ENCODE measurements around the gene ANKLE2. TPM values are rescaled to one million over a fixed set of nuclear protein-coding genes. Genes with fewer than 3 reads are reported as not detected.

The ANKLE2 gene
- total and polyA plus RNA-seq, 2 of the 13 experiments (the other 11 are each of a cell fraction or from before 2014, with no cell fraction given): 35.3 to 37.1 TPM

DNA sequence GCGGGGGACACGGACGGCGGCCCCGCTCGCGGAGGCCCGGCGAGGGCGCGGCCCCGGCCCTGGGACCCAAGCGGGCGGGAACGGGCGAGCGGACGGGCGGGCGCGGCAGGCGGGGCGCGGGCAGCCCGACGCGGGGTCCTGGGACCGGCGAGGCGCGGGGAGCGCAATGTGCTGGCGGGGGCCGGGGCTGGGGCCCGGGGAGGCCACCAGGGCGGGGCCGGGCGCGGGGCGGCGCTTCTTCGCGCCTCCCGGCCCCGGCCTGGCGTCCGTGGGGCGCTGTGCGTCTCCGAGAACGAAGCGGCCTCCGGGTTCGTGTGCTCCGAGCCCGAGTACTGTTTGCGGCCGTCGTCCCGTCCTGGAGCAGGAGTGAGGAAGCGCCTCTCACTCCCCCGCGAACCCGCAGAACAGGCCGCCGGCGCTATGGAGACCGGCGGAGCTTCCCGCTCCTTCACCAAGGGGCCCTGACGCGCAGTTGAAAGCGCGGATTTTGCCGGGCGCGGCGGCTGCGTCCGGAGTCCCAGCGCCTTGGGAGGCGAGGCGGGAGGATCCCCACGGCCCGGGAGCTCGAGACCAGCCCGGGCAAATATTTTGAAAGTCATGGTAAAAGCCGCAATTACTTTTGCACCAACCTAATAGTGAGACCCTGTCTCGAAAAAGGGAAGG lies 420 bp upstream of the ANKLE2 start (continued):
- TF ChIP-seq, protein P1, sequence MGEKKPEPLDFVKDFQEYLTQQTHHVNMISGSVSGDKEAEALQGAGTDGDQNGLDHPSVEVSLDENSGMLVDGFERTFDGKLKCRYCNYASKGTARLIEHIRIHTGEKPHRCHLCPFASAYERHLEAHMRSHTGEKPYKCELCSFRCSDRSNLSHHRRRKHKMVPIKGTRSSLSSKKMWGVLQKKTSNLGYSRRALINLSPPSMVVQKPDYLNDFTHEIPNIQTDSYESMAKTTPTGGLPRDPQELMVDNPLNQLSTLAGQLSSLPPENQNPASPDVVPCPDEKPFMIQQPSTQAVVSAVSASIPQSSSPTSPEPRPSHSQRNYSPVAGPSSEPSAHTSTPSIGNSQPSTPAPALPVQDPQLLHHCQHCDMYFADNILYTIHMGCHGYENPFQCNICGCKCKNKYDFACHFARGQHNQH (CRISPR knock-in tag; IDR thresholded peaks at IDR 0.05): peak; percentile 63; the same call in 1 of the 2 replicates
- TF ChIP-seq, protein P2, sequence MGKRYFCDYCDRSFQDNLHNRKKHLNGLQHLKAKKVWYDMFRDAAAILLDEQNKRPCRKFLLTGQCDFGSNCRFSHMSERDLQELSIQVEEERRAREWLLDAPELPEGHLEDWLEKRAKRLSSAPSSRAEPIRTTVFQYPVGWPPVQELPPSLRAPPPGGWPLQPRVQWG (CRISPR knock-in tag; IDR thresholded peaks at IDR 0.05; ENCODE audit: borderline replicate concordance, low read depth): no peak
- TF ChIP-seq ZNF337 (CRISPR knock-in tag; IDR thresholded peaks at IDR 0.05; ENCODE audit: borderline replicate concordance, low read depth) (0 out of 2 replicates have a peak, but pooled peaks have one; percentile 33), ZNF607 (CRISPR knock-in tag; IDR thresholded peaks at IDR 0.05; ENCODE audit: borderline replicate concordance) (peak; percentile 70), KMT2A (CRISPR knock-in tag; IDR thresholded peaks at IDR 0.05) (peak; percentile 84), ZNF816 (CRISPR knock-in tag; IDR thresholded peaks at IDR 0.05; ENCODE audit: borderline replicate concordance) (0 out of 2 replicates have a peak, but pooled peaks have one; percentile 33), ZNF274 (CRISPR knock-in tag; IDR thresholded peaks at IDR 0.05) (peak; percentile 89), ZNF501 (CRISPR knock-in tag; IDR thresholded peaks at IDR 0.05) (peak; percentile 38; the same call in 1 of the 2 replicates), GMEB1 (CRISPR knock-in tag; IDR thresholded peaks at IDR 0.05; ENCODE audit: borderline replicate concordance) (peak; percentile 77), ZFP90 (CRISPR knock-in tag; IDR thresholded peaks at IDR 0.05; ENCODE audit: borderline replicate concordance) (no peak), ZKSCAN8 (CRISPR knock-in tag; IDR thresholded peaks at IDR 0.05; ENCODE audit: borderline replicate concordance) (0 out of 2 replicates have a peak, but pooled peaks have one; percentile 36), GPN1 (CRISPR knock-in tag; IDR thresholded peaks at IDR 0.05; ENCODE audit: borderline replicate concordance) (peak; percentile 71; the same call in 1 of the 2 replicates), ARHGAP35 (CRISPR knock-in tag; IDR thresholded peaks at IDR 0.05; ENCODE audit: borderline replicate concordance) (0 out of 2 replicates have a peak, but pooled peaks have one; percentile 38), IRF2 (CRISPR knock-in tag; IDR thresholded peaks at IDR 0.05) (peak; percentile 35; the same call in 1 of the 2 replicates), ZNF329 (CRISPR knock-in tag; IDR thresholded peaks at IDR 0.05; ENCODE audit: low read depth) (0 out of 2 replicates have a peak, but pooled peaks have one; percentile 46)
- TF ChIP-seq, protein P3, sequence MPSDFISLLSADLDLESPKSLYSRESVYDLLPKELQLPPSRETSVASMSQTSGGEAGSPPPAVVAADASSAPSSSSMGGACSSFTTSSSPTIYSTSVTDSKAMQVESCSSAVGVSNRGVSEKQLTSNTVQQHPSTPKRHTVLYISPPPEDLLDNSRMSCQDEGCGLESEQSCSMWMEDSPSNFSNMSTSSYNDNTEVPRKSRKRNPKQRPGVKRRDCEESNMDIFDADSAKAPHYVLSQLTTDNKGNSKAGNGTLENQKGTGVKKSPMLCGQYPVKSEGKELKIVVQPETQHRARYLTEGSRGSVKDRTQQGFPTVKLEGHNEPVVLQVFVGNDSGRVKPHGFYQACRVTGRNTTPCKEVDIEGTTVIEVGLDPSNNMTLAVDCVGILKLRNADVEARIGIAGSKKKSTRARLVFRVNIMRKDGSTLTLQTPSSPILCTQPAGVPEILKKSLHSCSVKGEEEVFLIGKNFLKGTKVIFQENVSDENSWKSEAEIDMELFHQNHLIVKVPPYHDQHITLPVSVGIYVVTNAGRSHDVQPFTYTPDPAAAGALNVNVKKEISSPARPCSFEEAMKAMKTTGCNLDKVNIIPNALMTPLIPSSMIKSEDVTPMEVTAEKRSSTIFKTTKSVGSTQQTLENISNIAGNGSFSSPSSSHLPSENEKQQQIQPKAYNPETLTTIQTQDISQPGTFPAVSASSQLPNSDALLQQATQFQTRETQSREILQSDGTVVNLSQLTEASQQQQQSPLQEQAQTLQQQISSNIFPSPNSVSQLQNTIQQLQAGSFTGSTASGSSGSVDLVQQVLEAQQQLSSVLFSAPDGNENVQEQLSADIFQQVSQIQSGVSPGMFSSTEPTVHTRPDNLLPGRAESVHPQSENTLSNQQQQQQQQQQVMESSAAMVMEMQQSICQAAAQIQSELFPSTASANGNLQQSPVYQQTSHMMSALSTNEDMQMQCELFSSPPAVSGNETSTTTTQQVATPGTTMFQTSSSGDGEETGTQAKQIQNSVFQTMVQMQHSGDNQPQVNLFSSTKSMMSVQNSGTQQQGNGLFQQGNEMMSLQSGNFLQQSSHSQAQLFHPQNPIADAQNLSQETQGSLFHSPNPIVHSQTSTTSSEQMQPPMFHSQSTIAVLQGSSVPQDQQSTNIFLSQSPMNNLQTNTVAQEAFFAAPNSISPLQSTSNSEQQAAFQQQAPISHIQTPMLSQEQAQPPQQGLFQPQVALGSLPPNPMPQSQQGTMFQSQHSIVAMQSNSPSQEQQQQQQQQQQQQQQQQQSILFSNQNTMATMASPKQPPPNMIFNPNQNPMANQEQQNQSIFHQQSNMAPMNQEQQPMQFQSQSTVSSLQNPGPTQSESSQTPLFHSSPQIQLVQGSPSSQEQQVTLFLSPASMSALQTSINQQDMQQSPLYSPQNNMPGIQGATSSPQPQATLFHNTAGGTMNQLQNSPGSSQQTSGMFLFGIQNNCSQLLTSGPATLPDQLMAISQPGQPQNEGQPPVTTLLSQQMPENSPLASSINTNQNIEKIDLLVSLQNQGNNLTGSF (CRISPR knock-in tag; IDR thresholded peaks at IDR 0.05): 0 out of 2 replicates have a peak, but pooled peaks have one; percentile 30
- TF ChIP-seq, protein P4, sequence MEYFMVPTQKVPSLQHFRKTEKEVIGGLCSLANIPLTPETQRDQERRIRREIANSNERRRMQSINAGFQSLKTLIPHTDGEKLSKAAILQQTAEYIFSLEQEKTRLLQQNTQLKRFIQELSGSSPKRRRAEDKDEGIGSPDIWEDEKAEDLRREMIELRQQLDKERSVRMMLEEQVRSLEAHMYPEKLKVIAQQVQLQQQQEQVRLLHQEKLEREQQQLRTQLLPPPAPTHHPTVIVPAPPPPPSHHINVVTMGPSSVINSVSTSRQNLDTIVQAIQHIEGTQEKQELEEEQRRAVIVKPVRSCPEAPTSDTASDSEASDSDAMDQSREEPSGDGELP (IDR thresholded peaks at IDR 0.05; ENCODE audit: borderline replicate concordance, low read depth): 0 out of 2 replicates have a peak, but pooled peaks have one; percentile 10
